DND-41 (cell line): ENCODE results near the gene FREM2.

ENCODE experiments used
- ATAC-seq: fragments of 200-7000 bp; cut with Tn5 transposase; 3 replicates; pipeline ENCODE4 v1.9.1; 2021; ENCODE audit warnings: low read depth; ENCODE audit not compliant: insufficient read depth
- DNase-seq: peaks from one replicate; pipeline ENCODE4 v3.0.0-alpha.2; 2020
- H2AFZ ChIP-seq: 2 replicates; pipeline ENCODE4 v1.6.0; 2012; ENCODE audit warnings: low read depth, low read length
- H3K27ac ChIP-seq: 2 replicates; pipeline ENCODE4 v1.5.1; 2012; ENCODE audit warnings: low read length, inconsistent platforms
- H3K27me3 ChIP-seq: fragments of 200-600 bp; sonication (generic); 2 replicates; pipeline ENCODE4 v1.6.0; 2012; ENCODE audit warnings: low read length, mild to moderate bottlenecking, inconsistent platforms; ENCODE audit not compliant: insufficient read depth, poor library complexity
- H3K36me3 ChIP-seq: 2 replicates; pipeline ENCODE4 v1.5.1; 2012; ENCODE audit warnings: low read length, inconsistent platforms; ENCODE audit not compliant: insufficient read depth
- H3K4me1 ChIP-seq: 2 replicates; pipeline ENCODE4 v1.5.1; 2012; ENCODE audit warnings: mild to moderate bottlenecking, low read length; ENCODE audit not compliant: insufficient read depth
- H3K4me2 ChIP-seq: 2 replicates; pipeline ENCODE4 v1.6.0; 2012; ENCODE audit warnings: mild to moderate bottlenecking, moderate library complexity, low read length, inconsistent platforms; ENCODE audit not compliant: insufficient read depth
- H3K4me3 ChIP-seq, 2 experiments: fragments of 200-600 bp in 1 of 2; shearing (Covaris generic) in 1 of 2; 2 replicates each; pipeline ENCODE4 v1.5.1; 2012 to 2016; ENCODE audit warnings: inconsistent platforms in 2 of 2, low read length in 2 of 2, mild to moderate bottlenecking in 2 of 2, low read depth in 1 of 2, moderate library complexity in 1 of 2
- H3K79me2 ChIP-seq: 2 replicates; pipeline ENCODE4 v1.6.0; 2012; ENCODE audit warnings: low read length, inconsistent platforms; ENCODE audit not compliant: insufficient read depth
- H3K9ac ChIP-seq: 2 replicates; pipeline ENCODE4 v1.6.0; 2012; ENCODE audit warnings: low read depth, mild to moderate bottlenecking, inconsistent platforms, low read length, moderate library complexity
- H3K9me3 ChIP-seq: 2 replicates; pipeline ENCODE4 v1.5.1; 2012; ENCODE audit warnings: low read length, moderate library complexity, mild to moderate bottlenecking, inconsistent platforms; ENCODE audit not compliant: insufficient read depth, severe bottlenecking
- H4K20me1 ChIP-seq: 2 replicates; pipeline ENCODE4 v1.6.0; 2012; ENCODE audit warnings: low read length; ENCODE audit not compliant: insufficient read depth
- CTCF ChIP-seq: IDR thresholded peaks from 2 replicates; pipeline ENCODE4 v1.5.1; 2012; ENCODE audit warnings: borderline replicate concordance, low read length, moderate library complexity, mild to moderate bottlenecking; ENCODE audit not compliant: poor library complexity, severe bottlenecking; ENCODE audit errors: extremely low read depth
- EZH2 ChIP-seq: IDR thresholded peaks from 3 replicates; pipeline ENCODE4 v1.6.1; 2012; ENCODE audit warnings: borderline replicate concordance, low read depth, mild to moderate bottlenecking, moderate library complexity, low read length, inconsistent platforms; ENCODE audit not compliant: severe bottlenecking

FREM2 gene

GRCh38 chr13:38697628-38698333 is 10.9 kb downstream of the FREM2 start:
- Histone ChIP-seq H3K4me1 (no peaks in the 10 kb centered on the region), H2AFZ (no peak overlapping the region), H3K9ac (no peak overlapping the region), H3K27ac (no peak overlapping the region), H3K4me3 (no peak overlapping the region), H3K36me3 (no peaks in the 10 kb centered on the region), H4K20me1 (no peaks in the 10 kb centered on the region), H3K4me2 (no peak overlapping the region), H3K9me3 (no peaks in the 10 kb centered on the region), H3K79me2 (no peaks in the 10 kb centered on the region), H3K27me3 (no peaks in the 10 kb centered on the region)
- DNase-seq (no peak), ATAC-seq (no peak)
- no peak for TF ChIP-seq CTCF
- TF ChIP-seq EZH2 = no peak

GRCh38 chr13:38700051-38700450 is 13.2 kb downstream of the FREM2 start:
- H3K4me2 ChIP-seq = no peak overlapping the region
- DNase-seq = no peak
- no peak overlapping the region for H2AFZ ChIP-seq
- ATAC-seq = no peak
- TF ChIP-seq CTCF = no peak
- H3K36me3 ChIP-seq = no peaks in the 10 kb centered on the region
- H3K27ac ChIP-seq = no peak overlapping the region
- H3K4me1 ChIP-seq = no peaks in the 10 kb centered on the region
- no peaks in the 10 kb centered on the region for H3K27me3 ChIP-seq
- no peaks in the 10 kb centered on the region for H3K79me2 ChIP-seq
- no peaks in the 10 kb centered on the region for H3K9me3 ChIP-seq
- H3K9ac ChIP-seq = no peak overlapping the region
- H3K4me3 ChIP-seq = no peak overlapping the region
- no peaks in the 10 kb centered on the region for H4K20me1 ChIP-seq

- H3K36me3 ChIP-seq = no peaks in the 10 kb centered on the region
- ATAC-seq = no peak
- no peaks in the 10 kb centered on the region for H3K4me1 ChIP-seq
- no peaks in the 10 kb centered on the region for H3K79me2 ChIP-seq
- no peak for DNase-seq
- H3K27ac ChIP-seq = no peak overlapping the region
- H3K9ac ChIP-seq = no peak overlapping the region
- H2AFZ ChIP-seq = no peak overlapping the region
- no peaks in the 10 kb centered on the region for H4K20me1 ChIP-seq
- no peaks in the 10 kb centered on the region for H3K27me3 ChIP-seq
- no peak overlapping the region for H3K4me3 ChIP-seq
- TF ChIP-seq CTCF (no peak), EZH2 (no peak)
- no peak overlapping the region for H3K4me2 ChIP-seq
- H3K9me3 ChIP-seq = no peaks in the 10 kb centered on the region
These were observed 15.8 kb downstream of the FREM2 start for GRCh38 chr13:38702669-38703068.
